Measurements from ENCODE around the gene ABCC4. TPM values are rescaled to one million over a fixed set of nuclear protein-coding genes. Genes with fewer than 3 reads are reported as not detected.

The ABCC4 gene
- total and polyA plus RNA-seq, 4 donors: 9.4 to 25.5 (median 16.0) TPM

DNA sequence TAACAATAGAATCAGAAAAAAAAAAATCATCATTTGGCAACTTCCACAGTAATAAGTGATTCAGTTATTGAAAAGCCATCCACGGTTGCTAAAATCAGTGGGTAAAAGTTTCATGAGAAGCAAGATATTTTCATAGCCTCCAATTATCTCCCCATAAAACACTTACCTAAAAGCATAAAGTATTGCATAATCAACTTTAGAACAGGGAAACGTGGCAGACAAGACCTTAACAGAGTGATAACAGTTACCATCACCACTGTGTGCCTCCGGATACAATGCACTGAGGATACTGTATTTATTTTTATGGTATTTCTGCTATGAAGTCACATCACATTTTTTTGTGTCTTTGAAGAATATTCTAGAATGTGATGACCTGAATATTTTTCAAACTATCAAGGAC, 37.0 kb downstream of the ABCC4 start:
- no CpG with 5 or more reads among the region's 3 CpGs for WGBS (ENCODE audit: insufficient coverage)
- Histone ChIP-seq H3K27ac (ENCODE audit: low read depth, low read length) (no peak overlapping the region), H3K4me1 (ENCODE audit: control insufficient read depth, insufficient read depth, low read length) (no peaks in the 10 kb centered on the region), H3K4me3 (ENCODE audit: low read depth, low read length) (no peak overlapping the region), H3K36me3 (ENCODE audit: control insufficient read depth, insufficient read depth, low read length) (no peaks in the 10 kb centered on the region), H3K9me3 (ENCODE audit: control insufficient read depth, insufficient read depth, low read length) (peaks cover 1% of the 10 kb centered on the region), H3K27me3 (ENCODE audit: control insufficient read depth, insufficient read depth, low read length) (no peaks in the 10 kb centered on the region)
- no peak for DNase-seq (ENCODE audit: low read depth in 4 of 6, low spot score in 6 of 6)

DNA sequence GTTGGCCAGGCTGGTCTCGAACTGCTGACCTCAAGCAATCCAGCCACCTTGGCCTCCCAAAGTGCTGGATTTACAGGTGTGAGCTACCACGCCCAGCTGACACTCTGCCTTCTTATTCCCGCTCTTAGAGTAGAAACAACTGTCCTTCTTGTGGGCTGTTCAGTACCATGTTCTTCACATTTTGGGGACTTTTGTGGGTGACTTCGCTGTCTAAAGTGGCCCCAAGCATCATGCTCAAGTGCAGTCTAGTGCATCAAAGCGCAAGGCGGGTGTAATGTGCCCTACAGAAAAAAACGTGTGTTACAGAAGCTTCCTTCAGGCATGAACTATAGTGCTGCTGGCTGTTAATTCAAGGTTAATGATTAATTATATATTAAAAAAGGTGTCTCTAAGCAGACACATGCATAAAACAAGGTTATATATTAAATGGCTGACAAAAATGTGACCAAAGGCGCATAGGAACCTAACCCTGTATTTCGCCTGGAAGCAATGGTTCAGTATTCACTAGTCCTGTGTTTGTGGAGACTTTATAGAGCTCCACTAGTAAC, 38.3 kb downstream of the ABCC4 start:
- H3K4me3 ChIP-seq (ENCODE audit: low read depth, low read length): no peak overlapping the region

DNA sequence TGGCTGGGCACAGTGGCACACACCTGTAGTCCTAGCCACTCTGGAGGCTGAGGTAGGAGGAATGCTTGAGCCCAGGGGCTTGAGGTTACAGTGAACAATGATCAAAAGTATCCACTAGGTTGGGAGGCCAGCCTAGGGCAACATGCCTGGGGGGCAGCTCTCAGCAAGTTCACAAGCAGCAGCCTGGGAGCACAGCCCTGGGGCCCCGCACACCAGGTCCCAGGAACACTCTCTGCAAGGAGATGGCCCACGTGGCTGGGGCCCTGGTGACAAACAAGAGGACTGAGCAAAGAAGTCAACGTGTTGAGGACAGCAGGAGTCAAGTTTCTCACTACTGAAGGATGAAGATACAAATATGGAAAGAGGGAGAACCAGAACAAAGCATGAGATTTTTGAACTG, 39.3 kb downstream of the ABCC4 start:
- no peak overlapping the region for H3K27ac ChIP-seq (ENCODE audit: low read depth, low read length)
- 81% methylated on average over 2 of the region's 3 CpGs for WGBS (ENCODE audit: insufficient coverage)
- H3K27me3 ChIP-seq (ENCODE audit: control insufficient read depth, insufficient read depth, low read length): no peaks in the 10 kb centered on the region
- H3K4me3 ChIP-seq (ENCODE audit: low read depth, low read length): no peak overlapping the region
- DNase-seq (ENCODE audit: low read depth in 4 of 6, low spot score in 6 of 6): no peak
- H3K9me3 ChIP-seq (ENCODE audit: control insufficient read depth, insufficient read depth, low read length): peaks cover 1% of the 10 kb centered on the region
- H3K4me1 ChIP-seq (ENCODE audit: control insufficient read depth, insufficient read depth, low read length): no peaks in the 10 kb centered on the region
- H3K36me3 ChIP-seq (ENCODE audit: control insufficient read depth, insufficient read depth, low read length): no peaks in the 10 kb centered on the region

More for the DNA sequence above, 38.3 kb downstream of the ABCC4 start:
- 96% methylated on average over 6 of the region's 9 CpGs for WGBS (ENCODE audit: insufficient coverage)
- Histone ChIP-seq H3K36me3 (ENCODE audit: control insufficient read depth, insufficient read depth, low read length) (no peaks in the 10 kb centered on the region), H3K27ac (ENCODE audit: low read depth, low read length) (no peak overlapping the region), H3K27me3 (ENCODE audit: control insufficient read depth, insufficient read depth, low read length) (no peaks in the 10 kb centered on the region), H3K4me1 (ENCODE audit: control insufficient read depth, insufficient read depth, low read length) (no peaks in the 10 kb centered on the region), H3K9me3 (ENCODE audit: control insufficient read depth, insufficient read depth, low read length) (peaks cover 1% of the 10 kb centered on the region)
- no peak for DNase-seq (ENCODE audit: low read depth in 4 of 6, low spot score in 6 of 6)

DNA sequence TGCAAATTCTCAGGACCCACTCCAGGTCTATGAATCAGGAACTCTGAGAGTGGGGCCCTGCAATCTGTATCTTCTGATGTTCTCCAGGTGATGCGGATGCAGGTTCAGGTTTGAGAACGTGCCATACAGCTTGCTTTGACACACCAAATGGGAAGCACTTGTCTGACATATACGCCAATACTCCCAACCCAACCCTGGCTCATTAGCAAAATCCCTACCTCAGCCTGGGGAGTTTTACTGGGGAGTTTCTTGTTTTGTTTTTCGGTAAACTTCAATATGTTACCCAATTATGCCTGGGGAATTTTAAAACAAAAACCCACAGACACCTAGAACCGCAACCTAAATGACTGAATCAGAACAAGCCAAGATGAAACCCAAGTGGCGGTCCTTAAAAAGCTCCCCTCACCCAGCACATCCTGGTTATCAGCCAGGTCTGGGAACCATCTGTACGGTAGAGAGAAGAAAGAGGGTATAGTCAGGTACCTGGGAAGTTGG, 41.2 kb downstream of the ABCC4 start:
- 100% methylated on average over 1 of the region's 7 CpGs for WGBS (ENCODE audit: insufficient coverage)
- H3K9me3 ChIP-seq (ENCODE audit: control insufficient read depth, insufficient read depth, low read length): no peaks in the 10 kb centered on the region
- no peaks in the 10 kb centered on the region for H3K27me3 ChIP-seq (ENCODE audit: control insufficient read depth, insufficient read depth, low read length)
- no peaks in the 10 kb centered on the region for H3K4me1 ChIP-seq (ENCODE audit: control insufficient read depth, insufficient read depth, low read length)
- no peak for DNase-seq (ENCODE audit: low read depth in 4 of 6, low spot score in 6 of 6)
- no peak overlapping the region for H3K4me3 ChIP-seq (ENCODE audit: low read depth, low read length)
- no peak overlapping the region for H3K27ac ChIP-seq (ENCODE audit: low read depth, low read length)
- H3K36me3 ChIP-seq (ENCODE audit: control insufficient read depth, insufficient read depth, low read length): no peaks in the 10 kb centered on the region

DNA sequence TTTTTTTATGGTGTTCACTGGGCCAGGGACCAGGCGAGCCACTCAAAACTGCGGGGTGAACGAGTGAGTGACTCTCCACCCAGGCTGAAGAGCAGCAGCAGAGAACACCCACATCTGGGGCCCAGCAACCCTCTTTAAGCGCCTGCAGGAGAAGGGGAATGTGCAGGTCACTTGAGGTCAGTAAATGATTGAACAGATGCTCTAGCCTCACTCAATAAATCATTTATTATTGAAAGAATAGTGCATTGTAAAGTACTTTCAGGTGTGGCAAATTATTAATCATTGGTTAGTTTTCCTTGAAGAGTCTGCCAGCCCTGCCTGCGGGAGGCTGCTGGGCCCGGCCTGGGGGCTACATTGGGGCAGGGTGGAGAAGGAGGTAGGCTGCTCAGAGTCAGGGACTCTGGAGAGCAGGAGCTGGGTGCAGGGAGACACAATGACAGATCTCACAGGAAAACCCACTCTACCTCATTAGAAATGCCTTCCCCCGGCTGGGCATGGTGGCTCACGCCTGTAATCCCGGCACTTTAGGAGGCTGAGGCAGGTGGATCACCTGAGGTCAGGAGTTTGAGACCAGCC, 42.5 kb downstream of the ABCC4 start:
- no peak for DNase-seq (ENCODE audit: low read depth in 4 of 6, low spot score in 6 of 6)
- Histone ChIP-seq H3K4me3 (ENCODE audit: low read depth, low read length) (no peak overlapping the region), H3K4me1 (ENCODE audit: control insufficient read depth, insufficient read depth, low read length) (no peaks in the 10 kb centered on the region), H3K27ac (ENCODE audit: low read depth, low read length) (no peak overlapping the region), H3K27me3 (ENCODE audit: control insufficient read depth, insufficient read depth, low read length) (no peaks in the 10 kb centered on the region), H3K36me3 (ENCODE audit: control insufficient read depth, insufficient read depth, low read length) (no peaks in the 10 kb centered on the region), H3K9me3 (ENCODE audit: control insufficient read depth, insufficient read depth, low read length) (no peaks in the 10 kb centered on the region)
- WGBS (ENCODE audit: insufficient coverage): 88% methylated on average over 2 of the region's 9 CpGs

DNA sequence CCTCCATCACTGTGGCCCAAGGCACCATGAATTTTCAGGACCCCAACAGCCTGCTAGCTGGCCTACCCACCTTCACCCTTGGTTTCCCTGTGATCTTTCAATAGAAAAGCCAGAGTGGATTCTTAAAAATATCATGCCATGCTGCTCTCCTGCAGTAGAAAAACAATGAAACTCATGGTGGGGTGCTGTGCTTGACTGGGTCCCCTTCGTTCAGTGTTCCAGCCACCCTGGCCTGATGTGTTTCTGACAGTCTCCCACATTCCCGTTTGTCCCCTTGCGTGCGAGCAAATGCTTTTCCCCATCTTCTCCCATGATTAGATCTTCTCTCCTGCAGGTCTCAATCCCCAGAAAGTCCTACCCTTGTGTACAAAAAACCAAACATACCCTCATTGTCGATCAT, 43.2 kb downstream of the ABCC4 start:
- H3K27me3 ChIP-seq (ENCODE audit: control insufficient read depth, insufficient read depth, low read length): no peaks in the 10 kb centered on the region
- DNase-seq (ENCODE audit: low read depth in 4 of 6, low spot score in 6 of 6): no peak
- H3K27ac ChIP-seq (ENCODE audit: low read depth, low read length): no peak overlapping the region
- H3K36me3 ChIP-seq (ENCODE audit: control insufficient read depth, insufficient read depth, low read length): no peaks in the 10 kb centered on the region
- H3K9me3 ChIP-seq (ENCODE audit: control insufficient read depth, insufficient read depth, low read length): no peaks in the 10 kb centered on the region
- no peaks in the 10 kb centered on the region for H3K4me1 ChIP-seq (ENCODE audit: control insufficient read depth, insufficient read depth, low read length)
- WGBS (ENCODE audit: insufficient coverage): 100% methylated on average over 4 of the region's 5 CpGs
- no peak overlapping the region for H3K4me3 ChIP-seq (ENCODE audit: low read depth, low read length)

DNA sequence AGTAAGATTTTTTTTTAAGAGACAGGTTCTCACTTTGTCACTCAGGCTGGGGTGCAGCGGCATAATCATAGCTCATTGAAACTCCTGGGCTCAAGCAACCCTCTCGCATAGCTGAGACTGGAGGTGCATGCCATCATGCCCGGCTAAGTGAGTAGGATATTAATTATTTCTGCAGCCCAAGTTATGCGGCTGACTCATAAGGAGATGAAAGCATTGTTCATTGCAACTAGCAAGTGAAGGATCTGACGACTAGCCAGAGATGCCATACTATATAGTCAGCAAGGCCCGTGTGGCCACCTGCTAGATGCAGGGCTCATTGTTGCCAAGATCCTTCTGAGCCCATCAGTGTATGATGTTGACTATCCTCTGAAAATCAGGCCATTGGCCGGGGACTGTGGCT, 45.2 kb downstream of the ABCC4 start:
- H3K36me3 ChIP-seq (ENCODE audit: control insufficient read depth, insufficient read depth, low read length): no peaks in the 10 kb centered on the region
- 97% methylated on average over 7 of the region's 7 CpGs for WGBS (ENCODE audit: insufficient coverage)
- DNase-seq (ENCODE audit: low read depth in 4 of 6, low spot score in 6 of 6): no peak
- no peaks in the 10 kb centered on the region for H3K27me3 ChIP-seq (ENCODE audit: control insufficient read depth, insufficient read depth, low read length)
- no peak overlapping the region for H3K27ac ChIP-seq (ENCODE audit: low read depth, low read length)
- no peak overlapping the region for H3K4me3 ChIP-seq (ENCODE audit: low read depth, low read length)
- no peaks in the 10 kb centered on the region for H3K4me1 ChIP-seq (ENCODE audit: control insufficient read depth, insufficient read depth, low read length)
- H3K9me3 ChIP-seq (ENCODE audit: control insufficient read depth, insufficient read depth, low read length): no peaks in the 10 kb centered on the region

DNA sequence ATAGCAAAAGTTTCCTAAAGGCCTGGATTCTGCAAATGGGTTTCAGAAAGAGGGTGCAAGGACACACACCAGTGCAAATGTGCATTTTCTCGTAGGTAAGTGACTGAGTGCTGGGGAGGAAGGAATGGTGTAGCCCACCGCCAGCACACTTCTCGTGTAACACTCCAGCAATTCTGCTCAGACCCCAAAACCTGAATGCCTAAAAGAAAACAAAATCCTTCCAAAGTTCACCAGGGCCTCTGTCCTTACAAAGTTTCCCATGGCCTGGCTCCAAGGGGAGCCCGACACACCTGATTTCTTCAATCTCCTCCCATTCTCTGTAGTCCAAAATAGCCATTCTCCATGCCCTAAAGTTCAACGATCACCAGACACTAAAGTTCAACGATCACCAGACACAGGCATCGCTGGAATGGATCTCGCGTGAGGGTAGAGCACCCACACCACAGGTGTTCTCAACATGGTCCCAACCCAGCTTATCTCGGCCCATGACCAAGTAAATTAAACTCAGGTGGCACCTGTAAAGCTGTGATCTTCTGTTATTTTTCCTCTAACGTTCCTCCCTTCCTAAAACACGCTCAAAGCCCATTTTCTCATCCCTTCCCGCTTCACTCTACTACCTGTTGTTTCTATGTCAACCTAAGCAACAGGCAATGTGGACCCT, 46.0 kb downstream of the ABCC4 start:
- H3K9me3 ChIP-seq (ENCODE audit: control insufficient read depth, insufficient read depth, low read length): no peaks in the 10 kb centered on the region
- H3K36me3 ChIP-seq (ENCODE audit: control insufficient read depth, insufficient read depth, low read length): no peaks in the 10 kb centered on the region
- no peaks in the 10 kb centered on the region for H3K4me1 ChIP-seq (ENCODE audit: control insufficient read depth, insufficient read depth, low read length)
- 97% methylated on average over 11 of the region's 13 CpGs for WGBS (ENCODE audit: insufficient coverage)
- no peak overlapping the region for H3K27ac ChIP-seq (ENCODE audit: low read depth, low read length)
- no peaks in the 10 kb centered on the region for H3K27me3 ChIP-seq (ENCODE audit: control insufficient read depth, insufficient read depth, low read length)
- no peak for DNase-seq (ENCODE audit: low read depth in 4 of 6, low spot score in 6 of 6)
- H3K4me3 ChIP-seq (ENCODE audit: low read depth, low read length): no peak overlapping the region

DNA sequence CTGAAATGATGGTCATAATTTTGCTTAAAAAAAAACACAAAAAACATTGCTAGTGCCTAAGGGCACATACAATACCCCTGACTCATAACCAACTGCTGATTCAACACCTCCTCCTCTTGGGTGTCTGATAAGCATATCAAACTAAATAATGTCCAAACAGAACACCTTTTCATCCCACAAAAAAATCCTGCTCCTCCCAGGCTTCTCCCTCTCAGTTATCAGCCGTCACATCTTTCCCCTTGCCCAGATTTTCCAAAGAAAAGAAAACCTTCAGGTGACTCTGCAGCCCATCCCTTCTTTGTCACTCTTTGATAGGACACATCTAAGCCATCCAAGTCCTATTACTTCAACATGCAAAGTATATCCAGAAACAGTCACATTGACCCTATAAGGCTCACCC, 46.9 kb downstream of the ABCC4 start:
- no peaks in the 10 kb centered on the region for H3K36me3 ChIP-seq (ENCODE audit: control insufficient read depth, insufficient read depth, low read length)
- H3K4me1 ChIP-seq (ENCODE audit: control insufficient read depth, insufficient read depth, low read length): no peaks in the 10 kb centered on the region
- no peak overlapping the region for H3K4me3 ChIP-seq (ENCODE audit: low read depth, low read length)
- H3K27me3 ChIP-seq (ENCODE audit: control insufficient read depth, insufficient read depth, low read length): no peaks in the 10 kb centered on the region
- WGBS (ENCODE audit: insufficient coverage): 93% methylated on average over 1 of the region's 1 CpG
- no peaks in the 10 kb centered on the region for H3K9me3 ChIP-seq (ENCODE audit: control insufficient read depth, insufficient read depth, low read length)
- DNase-seq (ENCODE audit: low read depth in 4 of 6, low spot score in 6 of 6): no peak
- no peak overlapping the region for H3K27ac ChIP-seq (ENCODE audit: low read depth, low read length)

DNA sequence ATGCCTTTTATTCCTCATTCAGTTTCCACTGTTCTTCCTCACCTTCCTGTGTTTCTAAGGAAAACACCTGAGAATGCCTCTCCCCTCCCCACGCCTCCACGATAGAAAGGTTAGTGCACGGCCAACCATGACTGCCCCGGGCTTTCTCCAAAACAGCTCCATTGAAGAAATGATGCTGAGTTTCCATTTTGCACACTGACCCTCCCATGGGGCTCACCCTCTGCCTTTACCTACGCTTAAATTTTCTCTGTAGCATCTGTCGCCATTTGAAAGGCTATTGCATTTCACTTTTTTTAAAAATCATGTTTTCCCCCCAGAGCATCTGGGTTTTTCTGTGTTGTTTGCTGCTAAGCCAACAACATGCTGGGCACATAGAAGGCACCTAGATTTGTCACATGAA, 48.2 kb downstream of the ABCC4 start:
- no peak for DNase-seq (ENCODE audit: low read depth in 4 of 6, low spot score in 6 of 6)
- Histone ChIP-seq H3K9me3 (ENCODE audit: control insufficient read depth, insufficient read depth, low read length) (no peaks in the 10 kb centered on the region), H3K27me3 (ENCODE audit: control insufficient read depth, insufficient read depth, low read length) (no peaks in the 10 kb centered on the region), H3K27ac (ENCODE audit: low read depth, low read length) (no peak overlapping the region), H3K36me3 (ENCODE audit: control insufficient read depth, insufficient read depth, low read length) (no peaks in the 10 kb centered on the region), H3K4me3 (ENCODE audit: low read depth, low read length) (no peak overlapping the region), H3K4me1 (ENCODE audit: control insufficient read depth, insufficient read depth, low read length) (no peaks in the 10 kb centered on the region)
- 94% methylated on average over 5 of the region's 6 CpGs for WGBS (ENCODE audit: insufficient coverage)

Measured in spinal cord (tissue), 10 donors.